PC-3 (cell line): ENCODE measurements around the gene GPRC5B. TPM values are rescaled to one million over a fixed set of nuclear protein-coding genes. Genes with fewer than 3 reads are reported as not detected.

Experiments
- ATAC-seq: fragments of 200-7000 bp; cut with Tn5 transposase; 2 replicates; pipeline ENCODE4 v1.9.1; 2020; ENCODE audit warnings: mild to moderate bottlenecking, moderate library complexity
- BruUV-seq: library from RNA; stranded (reverse); fragments of 400-500 nt; replicated peaks from 2 replicates; lab custom pipeline; 2021; lab: Mats Ljungman, UMichigan
- CTCF ChIA-PET: fragments of 300-600 bp; sonication (Branson Sonifier 250); formaldehyde crosslinking; loops from one replicate; lab custom pipeline; 2022; ENCODE audit warnings: antibody characterized with exemption; lab: Charles Lee
- POLR2A ChIA-PET: fragments of 300-600 bp; sonication (Branson Sonifier 250); formaldehyde crosslinking; loops from one replicate; lab custom pipeline; 2022; ENCODE audit warnings: antibody characterized with exemption; ENCODE audit not compliant: unreplicated experiment; lab: Charles Lee
- DNase-seq: peaks from one replicate; pipeline ENCODE4 v3.0.0-alpha.2; 2015
- H2AFZ ChIP-seq: fragments of 300-600 bp; sonication (generic); 2 replicates; pipeline ENCODE4 v1.6.0; 2016; ENCODE audit warnings: antibody characterized with exemption, low read length
- H3F3A ChIP-seq: fragments of 300-600 bp; sonication (generic); one replicate; pipeline ENCODE4 v1.6.0; 2017; ENCODE audit warnings: antibody characterized with exemption, low read length, control low read depth, mild to moderate bottlenecking; ENCODE audit not compliant: unreplicated experiment
- H3K27ac ChIP-seq: fragments of 300-600 bp; sonication (generic); 2 replicates; pipeline ENCODE4 v1.5.1; 2016; ENCODE audit warnings: mild to moderate bottlenecking, low read length
- H3K27me3 ChIP-seq: fragments of 300-600 bp; sonication (generic); 2 replicates; pipeline ENCODE4 v1.6.1; 2016; ENCODE audit warnings: low read length, mixed read lengths
- H3K36me3 ChIP-seq: fragments of 300-600 bp; sonication (generic); 2 replicates; pipeline ENCODE4 v1.6.1; 2016; ENCODE audit warnings: low read depth, mixed run types, low read length, mixed read lengths
- H3K4me1 ChIP-seq: fragments of 300-600 bp; sonication (generic); 2 replicates; pipeline ENCODE4 v1.5.1; 2016; ENCODE audit warnings: low read length; ENCODE audit not compliant: insufficient read depth
- H3K4me2 ChIP-seq: fragments of 300-600 bp; sonication (generic); 2 replicates; pipeline ENCODE4 v1.6.0; 2016; ENCODE audit warnings: low read length
- H3K4me3 ChIP-seq: fragments of 300-600 bp; sonication (generic); 2 replicates; pipeline ENCODE4 v1.5.1; 2016; ENCODE audit warnings: mild to moderate bottlenecking, low read length, mixed read lengths
- H3K79me2 ChIP-seq: fragments of 300-600 bp; sonication (generic); 2 replicates; pipeline ENCODE4 v1.6.1; 2017; ENCODE audit warnings: low read length, mixed read lengths
- H3K9ac ChIP-seq: fragments of 300-600 bp; sonication (generic); 2 replicates; pipeline ENCODE4 v1.6.0; 2016; ENCODE audit warnings: mild to moderate bottlenecking, low read length
- H3K9me2 ChIP-seq: fragments of 300-600 bp; sonication (generic); replicated peaks from 2 replicates; pipeline ENCODE4 v1.6.1; 2016; ENCODE audit warnings: mixed run types, low read length, mixed read lengths
- H3K9me3 ChIP-seq: fragments of 300-600 bp; sonication (generic); 2 replicates; pipeline ENCODE4 v1.6.1; 2016; ENCODE audit warnings: low read length, mixed read lengths
- H4K20me1 ChIP-seq: fragments of 300-600 bp; sonication (generic); 2 replicates; pipeline ENCODE4 v1.6.1; 2016; ENCODE audit warnings: low read length, mixed read lengths
- EZH2 ChIP-seq: fragments of 300-600 bp; sonication (generic); IDR thresholded peaks from one replicate; pipeline ENCODE4 v1.6.1; 2017; ENCODE audit warnings: antibody characterized with exemption, mild to moderate bottlenecking, low read length; ENCODE audit not compliant: unreplicated experiment
- EZH2phosphoT487 ChIP-seq: fragments of 300-600 bp; sonication (generic); IDR thresholded peaks from 2 replicates; pipeline ENCODE4 v1.6.1; 2018; ENCODE audit warnings: mild to moderate bottlenecking, antibody characterized with exemption, low read length, borderline replicate concordance
- intact Hi-C: fragments of 100-400 bp; cut with micrococcal nuclease; formaldehyde crosslinking; loops from 2 replicates; pipeline ENCODE4 v1.9.0; 2023
- total RNA-seq: library from RNA; depleted of rRNA; stranded (reverse); fragments of >200 nt; gene quantifications from 2 replicates; pipeline ENCODE4 v1.2.3, GENCODE V29; 2014
- TF ChIP-seq, protein P1 (sequence below): fragments of 300-600 bp; sonication (generic); conservative IDR thresholded peaks from 2 replicates; pipeline ENCODE4 v1.5.1; 2017; ENCODE audit warnings: antibody characterized with exemption, low read depth, mild to moderate bottlenecking, low read length

GPRC5B gene
- total RNA-seq, 1 experiment from 2014 or later: 5.5 TPM

DNA sequence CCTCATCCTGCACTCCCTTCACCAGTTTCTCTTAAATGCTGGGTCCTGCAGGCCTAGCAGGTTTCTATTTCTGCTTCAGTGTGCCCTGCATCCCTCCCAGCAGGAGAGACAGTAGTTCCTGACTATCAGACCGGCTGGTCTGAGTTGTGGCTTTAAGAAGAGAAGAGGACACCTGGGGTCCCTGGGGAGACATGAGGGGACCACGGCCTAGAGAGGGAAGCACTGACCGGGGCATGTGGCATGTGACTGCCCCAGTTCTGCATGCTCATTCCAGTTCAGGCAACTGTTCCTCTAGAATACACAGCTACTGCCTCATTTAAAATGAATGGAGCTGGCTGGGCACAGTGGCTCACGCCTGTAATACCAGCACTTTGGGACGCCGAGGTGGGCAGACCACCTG lies 61.3 kb downstream of the GPRC5B start:
- no peaks in the 10 kb centered on the region for H3K36me3 ChIP-seq
- no peak overlapping the region for H3K27ac ChIP-seq
- H3F3A ChIP-seq: no peaks in the 10 kb centered on the region
- no peaks in the 10 kb centered on the region for H4K20me1 ChIP-seq
- no TSS peak for BruUV-seq
- TF ChIP-seq, protein P1, sequence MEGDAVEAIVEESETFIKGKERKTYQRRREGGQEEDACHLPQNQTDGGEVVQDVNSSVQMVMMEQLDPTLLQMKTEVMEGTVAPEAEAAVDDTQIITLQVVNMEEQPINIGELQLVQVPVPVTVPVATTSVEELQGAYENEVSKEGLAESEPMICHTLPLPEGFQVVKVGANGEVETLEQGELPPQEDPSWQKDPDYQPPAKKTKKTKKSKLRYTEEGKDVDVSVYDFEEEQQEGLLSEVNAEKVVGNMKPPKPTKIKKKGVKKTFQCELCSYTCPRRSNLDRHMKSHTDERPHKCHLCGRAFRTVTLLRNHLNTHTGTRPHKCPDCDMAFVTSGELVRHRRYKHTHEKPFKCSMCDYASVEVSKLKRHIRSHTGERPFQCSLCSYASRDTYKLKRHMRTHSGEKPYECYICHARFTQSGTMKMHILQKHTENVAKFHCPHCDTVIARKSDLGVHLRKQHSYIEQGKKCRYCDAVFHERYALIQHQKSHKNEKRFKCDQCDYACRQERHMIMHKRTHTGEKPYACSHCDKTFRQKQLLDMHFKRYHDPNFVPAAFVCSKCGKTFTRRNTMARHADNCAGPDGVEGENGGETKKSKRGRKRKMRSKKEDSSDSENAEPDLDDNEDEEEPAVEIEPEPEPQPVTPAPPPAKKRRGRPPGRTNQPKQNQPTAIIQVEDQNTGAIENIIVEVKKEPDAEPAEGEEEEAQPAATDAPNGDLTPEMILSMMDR: no peak
- TF ChIP-seq EZH2phosphoT487 (no peak), EZH2 (no peak)
- no peaks in the 10 kb centered on the region for H3K4me1 ChIP-seq
- ChIA-PET CTCF (no interaction called here), POLR2A (no interaction called here)
- no peaks in the 10 kb centered on the region for H3K9me3 ChIP-seq
- no peaks in the 10 kb centered on the region for H3K9me2 ChIP-seq
- intact Hi-C loops: no loop called here
- ATAC-seq (no peak), DNase-seq (no peak)
- no peak overlapping the region for H3K9ac ChIP-seq
- H3K79me2 ChIP-seq: no peaks in the 10 kb centered on the region
- H3K4me3 ChIP-seq: no peak overlapping the region
- no peaks in the 10 kb centered on the region for H3K27me3 ChIP-seq
- H2AFZ ChIP-seq: no peak overlapping the region
- H3K4me2 ChIP-seq: no peak overlapping the region

DNA sequence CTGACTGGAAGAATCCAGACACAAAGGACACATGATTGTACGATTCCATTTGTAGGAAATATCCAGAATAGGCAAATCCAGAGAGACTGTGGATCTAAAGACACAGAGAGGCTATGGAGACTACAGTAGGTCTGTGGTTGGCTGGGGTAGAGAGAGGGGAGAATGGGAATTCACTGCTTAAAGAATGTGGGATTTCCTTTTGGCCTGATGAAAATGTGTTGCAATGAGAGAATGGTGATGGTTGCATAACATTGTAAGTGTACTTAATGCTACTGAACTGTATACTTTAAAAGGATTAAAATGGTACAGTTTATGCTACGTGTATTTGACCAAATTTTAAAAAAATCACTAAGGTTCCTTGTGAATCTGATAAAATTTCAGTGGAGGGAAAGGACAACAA lies 62.1 kb downstream of the GPRC5B start:
- Histone ChIP-seq H3K9ac (no peak overlapping the region), H3K27ac (no peak overlapping the region), H3K9me2 (no peaks in the 10 kb centered on the region), H3F3A (no peaks in the 10 kb centered on the region), H3K79me2 (no peaks in the 10 kb centered on the region), H3K4me2 (no peak overlapping the region), H2AFZ (no peak overlapping the region), H4K20me1 (no peaks in the 10 kb centered on the region), H3K27me3 (no peaks in the 10 kb centered on the region), H3K4me1 (no peaks in the 10 kb centered on the region), H3K9me3 (no peaks in the 10 kb centered on the region), H3K36me3 (no peaks in the 10 kb centered on the region), H3K4me3 (no peak overlapping the region)
- DNase-seq (no peak), ATAC-seq (no peak)
- intact Hi-C loops: no loop called here
- ChIA-PET POLR2A (no interaction called here), CTCF (no interaction called here)
- BruUV-seq: no TSS peak
- TF ChIP-seq EZH2phosphoT487 (no peak), EZH2 (no peak)
- TF ChIP-seq, protein P1: no peak

DNA sequence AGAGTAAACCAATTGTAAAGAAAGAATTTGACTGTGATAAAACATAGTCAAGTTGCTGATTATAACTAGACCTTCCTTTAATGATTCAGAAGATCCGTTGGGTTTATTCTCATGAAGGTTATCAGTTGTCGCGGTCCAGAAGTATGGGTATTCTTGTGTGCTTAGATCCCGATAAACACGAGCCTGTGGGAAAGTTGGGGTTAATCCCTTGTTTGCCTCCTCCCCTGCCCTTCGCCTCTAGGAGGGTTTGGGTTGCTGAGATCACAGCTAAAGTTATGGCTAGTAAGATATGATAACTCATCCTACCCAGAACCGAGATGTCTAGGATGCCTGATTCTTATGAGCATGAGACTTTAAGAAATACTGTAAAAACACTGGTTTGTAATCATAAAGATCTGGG lies 66.8 kb downstream of the GPRC5B start:
- no peaks in the 10 kb centered on the region for H4K20me1 ChIP-seq
- H3K9me3 ChIP-seq: no peaks in the 10 kb centered on the region
- no peak overlapping the region for H3K9ac ChIP-seq
- no peak for TF ChIP-seq EZH2phosphoT487
- TF ChIP-seq, protein P1: no peak
- no peak for TF ChIP-seq EZH2
- H3K4me1 ChIP-seq: no peaks in the 10 kb centered on the region
- no peaks in the 10 kb centered on the region for H3K27me3 ChIP-seq
- no peak for ATAC-seq
- no peaks in the 10 kb centered on the region for H3K79me2 ChIP-seq
- H2AFZ ChIP-seq: no peak overlapping the region
- no peak overlapping the region for H3K27ac ChIP-seq
- no peaks in the 10 kb centered on the region for H3K36me3 ChIP-seq
- no TSS peak for BruUV-seq
- POLR2A ChIA-PET: no interaction called here
- H3K9me2 ChIP-seq: no peaks in the 10 kb centered on the region
- CTCF ChIA-PET: no interaction called here
- no peak overlapping the region for H3K4me2 ChIP-seq
- no peak overlapping the region for H3K4me3 ChIP-seq
- DNase-seq: no peak
- intact Hi-C loops: no loop called here
- H3F3A ChIP-seq: no peaks in the 10 kb centered on the region
